Stimulated activated naive CD8-positive, alpha-beta T cell treated with anti-CD3 and anti-CD28 coated beads, Interleukin-15, amount 100 ng/mL, for 72 hours (primary cell): ENCODE results near the gene MGMT.

Source experiments
- ATAC-seq: fragments of 150-1000 bp; cut with Tn5 transposase; 2 replicates; pipeline ENCODE4 v1.10.0; 2021; ENCODE audit warnings: mild to moderate bottlenecking, moderate library complexity
- DNase-seq, 2 donors: peaks; one replicate each; pipeline ENCODE4 v3.0.0; 2021 to 2022
- H3K27ac Mint-ChIP-seq, 2 donors: one replicate each; pipeline ENCODE4 v1.8.0; 2022; ENCODE audit warnings: mild to moderate bottlenecking in 2 of 2, mixed read lengths in 2 of 2, moderate library complexity in 2 of 2
- H3K27me3 Mint-ChIP-seq: one replicate; pipeline ENCODE4 v1.8.0; 2022; ENCODE audit warnings: mixed read lengths
- H3K4me1 Mint-ChIP-seq: one replicate; pipeline ENCODE4 v1.8.0; 2022; ENCODE audit warnings: mild to moderate bottlenecking, mixed read lengths
- H3K4me3 Mint-ChIP-seq, 2 donors: one replicate each; pipeline ENCODE4 v1.8.0; 2022; ENCODE audit warnings: mild to moderate bottlenecking in 2 of 2, mixed read lengths in 2 of 2, moderate library complexity in 1 of 2
- H3K9me3 Mint-ChIP-seq, 2 donors: one replicate each; pipeline ENCODE4 v1.8.0; 2022; ENCODE audit warnings: mixed read lengths in 2 of 2

MGMT gene

DNA sequence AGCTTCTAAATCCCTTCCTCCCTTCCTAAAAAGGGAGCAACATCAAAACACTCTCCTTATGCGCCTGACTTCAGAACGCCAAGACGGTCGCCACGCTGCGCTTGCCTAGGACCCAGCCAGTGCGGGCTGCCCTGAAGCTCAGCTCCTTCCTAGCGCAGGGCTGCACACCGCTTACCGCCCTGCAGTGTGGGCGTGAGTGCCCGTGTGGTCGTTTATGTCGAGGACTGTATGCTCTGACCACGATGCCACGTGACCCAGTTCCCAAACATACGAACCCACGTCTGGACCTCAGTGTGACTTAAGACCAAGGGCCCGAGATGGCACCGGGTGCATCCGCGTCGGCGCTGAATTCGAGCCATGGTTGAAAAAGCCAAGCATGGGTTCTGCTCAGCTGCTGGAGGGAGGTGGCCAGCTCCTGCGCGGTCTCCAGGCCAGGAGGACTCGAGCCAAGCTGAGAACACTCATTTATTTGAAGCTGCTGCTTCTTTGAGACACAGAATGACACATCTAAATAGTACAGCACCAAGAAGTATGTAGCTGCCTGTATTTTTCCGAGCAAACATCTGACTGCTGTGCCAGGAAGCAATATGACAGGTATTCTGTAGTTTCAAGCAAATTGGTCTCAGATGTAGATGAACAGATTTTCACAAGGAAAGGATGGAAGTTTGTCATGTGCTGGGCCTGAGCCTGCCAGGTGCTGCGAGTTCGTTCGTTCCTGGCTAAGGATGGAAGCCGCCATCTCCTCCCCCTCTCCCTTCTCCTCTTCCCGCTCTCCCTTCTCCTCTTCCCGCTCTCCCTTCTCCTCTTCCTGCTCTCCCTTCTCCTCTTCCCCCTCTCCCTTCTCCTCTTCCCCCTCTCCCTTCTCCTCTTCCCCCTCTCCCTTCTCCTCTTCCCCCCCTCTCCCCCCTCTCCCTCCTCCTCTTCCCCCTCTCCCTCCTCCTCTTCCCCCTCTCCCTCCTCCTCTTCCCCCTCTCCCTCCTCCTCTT lies 312.4 kb downstream of the MGMT start:
- H3K4me1 Mint-ChIP-seq = no peaks in the 10 kb centered on the region
- H3K27me3 Mint-ChIP-seq = no peaks in the 10 kb centered on the region
- no peak overlapping the region for H3K27ac Mint-ChIP-seq
- H3K4me3 Mint-ChIP-seq = no peak overlapping the region
- no peak for DNase-seq
- no peak for ATAC-seq
- peaks cover 16 to 58% of the 10 kb centered on the region in 2 donors for H3K9me3 Mint-ChIP-seq

DNA sequence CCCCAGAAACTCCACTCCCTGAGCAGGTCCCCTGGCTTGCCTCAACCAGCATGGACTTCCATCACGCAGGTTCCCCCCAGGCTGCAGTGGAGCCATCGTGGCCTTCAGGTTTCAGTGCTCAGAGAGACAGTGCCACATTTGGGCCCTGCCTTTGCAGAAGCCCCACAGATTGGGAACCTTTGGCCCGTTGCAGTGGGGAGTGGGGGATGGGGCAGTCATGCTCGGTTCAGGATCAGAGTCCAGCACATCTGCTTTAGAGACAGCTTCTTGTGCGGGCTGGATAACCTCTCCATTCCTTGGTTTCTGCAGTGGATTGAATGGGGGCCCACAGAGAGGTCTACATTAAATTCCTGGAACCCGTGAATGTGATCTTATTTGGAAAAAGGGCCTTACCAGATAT lies 313.2 kb downstream of the MGMT start:
- no peaks in the 10 kb centered on the region for H3K4me1 Mint-ChIP-seq
- peaks cover 16 to 66% of the 10 kb centered on the region in 2 donors for H3K9me3 Mint-ChIP-seq
- DNase-seq (no peak), ATAC-seq (no peak)
- H3K27me3 Mint-ChIP-seq = no peaks in the 10 kb centered on the region
- no peak overlapping the region for H3K27ac Mint-ChIP-seq
- no peak overlapping the region for H3K4me3 Mint-ChIP-seq

DNA sequence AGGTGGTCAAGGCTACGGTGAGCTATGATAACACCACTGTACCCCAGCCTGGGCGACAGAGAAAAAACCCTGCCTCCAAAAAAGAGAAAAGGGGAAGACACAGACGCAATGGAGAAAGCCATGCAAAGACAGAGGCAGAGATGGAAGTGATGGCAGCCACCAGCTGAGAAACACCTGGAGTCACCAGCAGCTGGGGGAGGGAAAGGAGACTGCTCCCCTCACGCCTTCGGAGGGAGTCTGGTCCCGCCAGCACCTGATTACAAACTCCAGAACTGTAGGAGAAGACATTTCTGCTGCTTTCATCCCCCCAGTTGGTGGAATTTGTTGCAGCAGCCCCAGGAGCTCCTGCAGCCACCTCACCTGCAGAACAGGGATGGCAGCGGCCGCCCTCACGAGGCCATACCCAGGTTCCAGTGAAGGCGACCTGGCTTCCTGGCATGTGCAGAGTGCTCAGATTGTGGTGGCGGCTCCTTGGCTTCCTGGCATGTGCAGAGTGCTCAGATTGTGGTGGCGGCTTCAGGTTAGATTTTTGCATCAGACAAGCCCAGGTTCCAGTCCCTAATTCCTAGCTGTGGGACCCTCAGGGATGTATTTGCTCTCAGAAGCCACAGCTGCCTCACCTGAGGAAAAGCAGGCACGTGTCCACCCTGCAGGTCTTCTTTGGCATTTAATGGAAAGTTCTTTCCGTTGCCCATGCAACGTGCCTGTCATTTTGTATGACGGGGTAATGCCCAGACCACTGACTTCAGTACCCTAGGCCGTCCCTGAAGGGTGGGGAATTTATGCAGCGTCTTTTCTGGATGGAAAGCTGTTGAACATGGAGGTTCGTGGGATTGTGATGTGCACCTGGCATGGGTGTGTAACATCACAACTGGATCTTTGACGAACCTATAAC lies 314.1 kb downstream of the MGMT start:
- Mint-ChIP-seq H3K27me3 (no peaks in the 10 kb centered on the region), H3K4me3 (no peak overlapping the region), H3K27ac (no peak overlapping the region), H3K4me1 (no peaks in the 10 kb centered on the region), H3K9me3 (peaks cover 16 to 68% of the 10 kb centered on the region in 2 donors)
- ATAC-seq (no peak), DNase-seq (no peak)

DNA sequence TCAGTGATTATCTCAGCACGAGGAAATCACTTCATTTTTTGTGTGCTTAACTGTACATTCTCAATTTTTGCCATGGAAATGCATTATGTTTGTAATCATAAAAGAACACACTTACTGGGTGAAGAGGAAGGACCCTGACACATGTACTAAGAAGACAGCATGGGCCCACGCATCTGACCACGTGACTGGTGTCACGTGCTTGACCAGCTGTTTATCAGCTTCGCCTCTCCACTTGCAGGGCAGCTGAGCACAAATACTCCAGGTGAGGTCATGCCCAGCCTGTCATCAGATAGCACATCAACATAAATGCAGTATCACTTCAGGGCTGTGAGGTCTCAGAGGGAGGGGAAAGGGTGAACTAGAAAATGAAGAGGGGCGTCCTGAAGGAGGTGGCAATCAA lies 317.2 kb downstream of the MGMT start:
- DNase-seq (no peak), ATAC-seq (no peak)
- Mint-ChIP-seq H3K27ac (peak overlapping the region in 1 of 2 donors; percentile 68), H3K4me1 (no peaks in the 10 kb centered on the region), H3K4me3 (no peak overlapping the region), H3K9me3 (peaks cover 17 to 64% of the 10 kb centered on the region in 2 donors), H3K27me3 (no peaks in the 10 kb centered on the region)

DNA sequence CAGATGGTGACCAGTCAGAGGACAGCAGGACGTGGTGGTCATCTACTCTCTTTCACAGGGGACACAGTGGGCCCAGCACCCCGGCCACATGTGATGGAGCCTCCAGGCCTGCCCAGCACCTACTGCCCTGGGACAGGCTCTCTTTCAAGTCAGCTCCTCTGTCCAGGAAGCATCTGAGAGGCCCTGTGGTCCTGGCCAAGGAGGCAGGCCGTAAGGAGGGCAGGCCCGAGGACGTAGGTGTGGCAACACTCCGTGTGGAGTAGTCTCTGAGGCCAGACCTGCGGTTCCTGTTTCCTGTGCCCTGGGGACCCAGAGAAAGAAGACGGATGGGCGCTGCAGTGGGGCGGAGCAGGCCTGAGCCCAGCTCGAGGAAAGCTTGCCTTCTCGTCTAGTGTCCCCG lies 317.9 kb downstream of the MGMT start:
- Mint-ChIP-seq H3K27ac (peak overlapping the region in 1 of 2 donors; percentile 68), H3K4me1 (no peaks in the 10 kb centered on the region), H3K9me3 (peaks cover 23 to 70% of the 10 kb centered on the region in 2 donors), H3K27me3 (no peaks in the 10 kb centered on the region), H3K4me3 (no peak overlapping the region)
- ATAC-seq = no peak
- DNase-seq = no peak

DNA sequence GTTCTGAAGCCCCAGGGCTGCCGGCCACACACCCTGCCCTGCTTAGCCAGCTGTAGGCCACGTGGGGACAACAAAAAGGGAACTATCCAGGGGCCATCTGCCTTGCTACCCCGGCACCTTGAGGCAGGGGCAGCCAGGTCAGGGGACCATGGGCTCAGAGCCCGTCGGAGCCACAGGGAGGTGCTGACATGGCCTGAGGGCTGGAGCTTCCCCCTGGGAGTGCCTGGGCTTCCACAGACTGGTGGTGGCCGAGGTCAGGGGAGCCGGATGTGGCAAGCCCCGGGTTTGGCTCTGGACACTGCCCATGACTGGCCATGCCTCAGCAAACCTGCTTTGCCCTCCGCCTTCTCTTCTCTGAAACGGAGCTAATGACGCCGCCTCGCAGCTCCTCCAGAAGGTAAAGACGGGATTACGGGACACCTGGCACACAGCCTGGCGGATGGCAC lies 318.5 kb downstream of the MGMT start:
- peaks cover 27 to 75% of the 10 kb centered on the region in 2 donors for H3K9me3 Mint-ChIP-seq
- H3K4me1 Mint-ChIP-seq = no peaks in the 10 kb centered on the region
- H3K4me3 Mint-ChIP-seq = no peak overlapping the region
- DNase-seq (no peak), ATAC-seq (no peak)
- H3K27ac Mint-ChIP-seq = no peak overlapping the region
- H3K27me3 Mint-ChIP-seq = no peaks in the 10 kb centered on the region

DNA sequence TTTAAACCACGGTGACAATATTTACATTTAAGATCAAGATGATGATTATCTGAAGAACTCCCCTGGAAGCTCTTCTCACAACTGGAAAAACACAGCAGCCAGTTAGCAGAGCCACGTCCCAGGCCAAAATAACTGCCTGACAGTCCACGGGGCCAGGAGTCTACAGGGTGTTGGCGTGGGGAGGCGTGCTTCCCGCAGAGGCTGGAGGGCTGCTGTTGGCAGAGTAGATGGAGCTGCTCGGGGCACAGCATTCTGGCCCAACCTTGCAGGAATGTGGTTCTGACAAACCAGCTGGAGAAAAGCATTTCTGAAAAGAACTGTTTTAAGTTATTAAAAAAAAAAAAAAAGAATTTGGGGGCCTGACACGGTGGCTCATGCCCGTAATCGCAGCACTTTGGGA lies 319.2 kb downstream of the MGMT start:
- DNase-seq = no peak

DNA sequence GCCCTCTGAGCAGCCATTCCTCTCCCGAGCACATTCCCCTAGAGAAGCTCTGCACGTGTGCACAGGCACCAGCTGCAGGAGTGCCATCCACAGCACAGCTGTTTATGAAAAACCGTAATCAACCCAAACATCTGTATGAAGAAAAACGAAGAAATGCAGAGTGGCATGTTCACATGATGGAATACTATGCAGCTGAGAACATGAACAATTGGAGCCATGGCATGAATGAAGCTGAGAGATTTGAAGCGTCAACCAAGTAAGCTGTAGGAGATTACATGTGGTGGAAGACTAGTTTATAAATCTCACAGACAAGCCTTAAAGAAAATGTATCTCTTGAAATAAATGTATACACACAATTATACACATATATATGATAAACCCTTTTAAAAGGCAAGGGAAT lies 320.5 kb downstream of the MGMT start:
- H3K4me1 Mint-ChIP-seq = no peaks in the 10 kb centered on the region
- peaks cover 32 to 81% of the 10 kb centered on the region in 2 donors for H3K9me3 Mint-ChIP-seq
- no peak overlapping the region for H3K4me3 Mint-ChIP-seq
- DNase-seq (no peak), ATAC-seq (no peak)
- H3K27me3 Mint-ChIP-seq = no peaks in the 10 kb centered on the region
- H3K27ac Mint-ChIP-seq = no peak overlapping the region

More for the DNA sequence above, 319.2 kb downstream of the MGMT start:
- ATAC-seq = no peak
- no peak overlapping the region for H3K27ac Mint-ChIP-seq
- no peak overlapping the region for H3K4me3 Mint-ChIP-seq
- no peaks in the 10 kb centered on the region for H3K27me3 Mint-ChIP-seq
- H3K4me1 Mint-ChIP-seq = no peaks in the 10 kb centered on the region
- H3K9me3 Mint-ChIP-seq = peaks cover 31 to 76% of the 10 kb centered on the region in 2 donors

DNA sequence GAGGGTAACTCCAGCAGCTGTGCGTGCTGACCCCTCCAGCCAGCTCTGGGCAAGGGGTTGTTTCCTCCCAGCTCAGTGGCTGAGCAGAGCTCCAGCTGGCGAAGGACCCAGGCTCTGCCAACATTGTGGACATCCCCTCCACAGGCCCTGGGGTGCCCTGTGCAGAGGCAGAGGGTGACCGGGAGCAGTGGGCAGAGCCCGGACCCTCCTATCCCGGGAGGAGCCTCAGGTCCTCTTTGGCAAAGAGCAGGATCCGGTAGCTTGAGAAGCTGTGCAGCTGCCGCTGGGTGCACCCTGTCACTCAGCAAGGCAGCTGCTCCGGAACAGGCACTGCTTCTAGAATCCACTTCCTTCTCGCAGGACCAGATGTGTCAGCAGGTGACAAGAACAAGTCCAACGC lies 321.2 kb downstream of the MGMT start:
- no peak for DNase-seq
- H3K9me3 Mint-ChIP-seq = peaks cover 34 to 81% of the 10 kb centered on the region in 2 donors
- H3K27me3 Mint-ChIP-seq = no peaks in the 10 kb centered on the region

DNA sequence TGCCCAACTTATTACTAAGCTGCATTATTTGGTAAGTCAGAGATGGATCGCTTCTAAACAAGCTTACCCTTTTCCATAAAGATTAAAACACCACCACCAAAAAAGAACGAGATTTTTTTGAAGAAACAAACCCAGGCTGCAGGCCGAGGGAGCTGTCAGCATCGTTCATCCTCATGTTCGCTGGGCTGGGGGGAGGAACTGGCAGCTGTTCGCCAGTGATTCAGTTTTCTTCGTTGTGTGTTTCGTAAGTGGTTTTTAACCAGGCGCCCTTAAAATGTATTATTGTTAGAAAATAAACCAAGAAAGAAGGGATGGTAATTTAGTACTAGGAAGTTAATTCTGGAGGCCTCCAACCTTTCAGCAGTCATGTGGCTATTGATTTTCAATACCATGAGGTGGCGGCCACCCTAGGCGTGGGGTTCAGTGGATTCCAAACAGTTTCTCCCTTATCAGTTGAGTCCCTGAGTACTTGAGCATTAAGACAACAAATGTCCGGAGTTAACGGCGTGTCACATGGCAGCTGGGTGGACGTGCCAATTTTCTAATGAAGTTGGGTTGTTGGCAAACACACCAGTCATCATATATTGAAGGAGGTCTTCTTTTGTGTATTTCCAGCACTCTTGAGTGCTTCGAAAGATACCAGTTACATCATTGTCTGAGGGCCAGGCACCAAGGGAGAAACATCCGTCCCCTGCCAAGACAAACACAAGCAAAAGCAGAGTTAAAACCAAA lies 323.8 kb downstream of the MGMT start:
- Mint-ChIP-seq H3K9me3 (peaks cover 40 to 83% of the 10 kb centered on the region in 2 donors), H3K27me3 (no peaks in the 10 kb centered on the region)
- ATAC-seq = no peak

More for the DNA sequence above, 321.2 kb downstream of the MGMT start:
- H3K4me1 Mint-ChIP-seq = no peaks in the 10 kb centered on the region
- ATAC-seq = no peak
- H3K4me3 Mint-ChIP-seq = no peak overlapping the region
- H3K27ac Mint-ChIP-seq = no peak overlapping the region

DNA sequence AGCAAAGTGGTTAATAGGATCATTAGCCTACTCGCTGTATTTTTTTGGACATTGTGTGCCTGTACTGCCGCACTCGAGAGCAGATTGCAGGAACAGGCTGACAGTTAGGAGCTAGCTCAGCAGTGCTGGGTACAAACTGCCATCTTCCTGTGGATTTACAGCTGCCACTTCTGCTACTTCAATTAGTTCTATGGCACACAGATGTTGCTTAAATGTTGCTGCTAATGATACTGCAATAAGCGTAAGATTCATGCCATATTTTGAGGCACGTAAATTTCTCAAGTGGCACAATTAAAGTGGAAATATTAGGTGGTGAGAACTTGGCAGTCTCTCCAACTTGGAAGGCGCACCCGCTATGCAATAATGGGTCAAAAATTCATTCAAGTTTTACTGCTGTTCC lies 325.1 kb downstream of the MGMT start:
- DNase-seq (no peak), ATAC-seq (no peak)
- H3K4me3 Mint-ChIP-seq = no peak overlapping the region
- no peak overlapping the region for H3K27ac Mint-ChIP-seq
- H3K27me3 Mint-ChIP-seq = peaks cover 4% of the 10 kb centered on the region
- H3K9me3 Mint-ChIP-seq = peaks cover 39 to 82% of the 10 kb centered on the region in 2 donors
- H3K4me1 Mint-ChIP-seq = no peaks in the 10 kb centered on the region

More for the DNA sequence above, 323.8 kb downstream of the MGMT start:
- no peak for DNase-seq
- no peak overlapping the region for H3K27ac Mint-ChIP-seq
- no peak overlapping the region for H3K4me3 Mint-ChIP-seq
- no peaks in the 10 kb centered on the region for H3K4me1 Mint-ChIP-seq

DNA sequence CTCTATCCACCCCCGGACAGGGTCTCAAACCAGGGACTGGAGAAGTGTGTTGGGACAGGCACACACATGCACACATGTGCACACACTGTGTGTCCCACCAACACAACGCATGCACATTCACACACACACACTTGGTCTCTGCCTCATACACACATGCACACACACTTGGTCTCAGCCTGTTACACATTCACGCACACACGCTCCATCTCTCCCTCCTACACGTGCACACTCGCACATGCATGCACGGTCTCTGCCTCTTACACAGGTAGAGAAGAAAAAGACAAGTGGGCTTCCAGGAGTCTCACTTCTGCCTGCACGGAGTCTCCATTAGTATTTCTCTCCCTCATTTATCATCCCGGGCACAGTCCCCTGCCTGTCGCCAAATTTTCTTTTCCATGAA lies 325.8 kb downstream of the MGMT start:
- Mint-ChIP-seq H3K9me3 (peaks cover 34 to 79% of the 10 kb centered on the region in 2 donors), H3K4me1 (no peaks in the 10 kb centered on the region), H3K27ac (no peak overlapping the region), H3K27me3 (peaks cover 7% of the 10 kb centered on the region), H3K4me3 (no peak overlapping the region)
- ATAC-seq (no peak), DNase-seq (no peak)

DNA sequence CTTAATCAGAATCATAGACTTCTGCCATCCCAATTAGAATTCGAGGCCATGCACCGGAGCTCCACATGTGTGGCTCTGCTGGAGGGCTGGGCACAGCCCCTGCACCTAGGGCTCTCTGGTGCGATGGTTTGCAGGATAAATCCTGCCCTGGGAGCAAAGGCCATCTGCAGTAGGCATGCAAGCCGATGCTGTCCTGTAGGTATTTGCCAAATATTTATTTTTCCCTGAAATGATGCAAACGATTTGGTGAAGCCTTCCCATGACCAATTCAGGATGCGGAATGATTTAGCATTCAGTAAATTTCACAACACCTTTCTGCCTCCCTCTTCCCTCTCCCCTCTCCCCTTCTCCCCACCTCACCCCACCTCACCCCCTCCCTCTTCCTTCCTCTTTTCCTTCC lies 326.4 kb downstream of the MGMT start:
- Mint-ChIP-seq H3K27ac (no peak overlapping the region), H3K4me3 (no peak overlapping the region), H3K27me3 (peaks cover 7% of the 10 kb centered on the region), H3K4me1 (no peaks in the 10 kb centered on the region), H3K9me3 (peaks cover 39 to 84% of the 10 kb centered on the region in 2 donors)
- ATAC-seq (no peak), DNase-seq (no peak)

DNA sequence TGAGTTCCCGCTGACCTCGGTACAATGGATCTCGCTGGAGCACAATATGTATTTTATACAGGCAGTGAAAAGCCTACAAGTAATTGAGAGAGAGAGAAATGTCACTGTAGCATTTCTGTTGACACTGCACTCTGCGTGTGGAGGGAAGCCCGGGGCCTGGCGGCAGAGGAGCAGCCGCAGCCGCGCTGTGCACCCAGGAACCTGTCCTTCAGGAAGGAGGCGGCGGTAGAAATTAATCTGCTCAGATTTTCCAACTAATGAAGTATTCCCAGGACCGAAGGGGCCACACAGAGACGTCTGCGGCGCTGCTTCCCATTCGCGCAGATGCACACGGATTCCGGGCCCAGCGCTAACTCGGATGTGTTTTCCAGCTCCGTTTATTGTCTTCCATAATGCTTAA lies 327.0 kb downstream of the MGMT start:
- Mint-ChIP-seq H3K9me3 (peaks cover 44 to 87% of the 10 kb centered on the region in 2 donors), H3K4me3 (no peak overlapping the region), H3K27ac (no peak overlapping the region), H3K4me1 (no peaks in the 10 kb centered on the region), H3K27me3 (peaks cover 7% of the 10 kb centered on the region)
- no peak for ATAC-seq
- DNase-seq = no peak
